Measurements from ENCODE around the gene PIH1D2.

DNA sequence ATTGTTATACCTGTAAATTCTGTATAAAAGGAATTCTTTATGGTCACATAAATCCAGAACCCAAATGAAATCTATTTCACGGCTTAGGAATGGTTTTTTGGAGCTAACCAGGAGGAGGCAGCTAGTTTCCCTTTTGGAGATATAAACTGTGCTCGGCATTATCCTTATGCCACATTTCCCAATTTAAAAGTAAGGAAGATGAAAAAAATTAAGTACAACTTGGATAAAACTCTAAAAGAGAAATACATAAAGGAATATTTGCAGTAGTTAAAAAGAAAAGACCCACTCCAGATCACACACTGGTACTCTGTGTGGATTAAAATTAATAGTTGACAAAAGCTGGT is 30.9 kb downstream of the PIH1D2 start:
- TF ChIP-seq POLR2A (IDR thresholded peaks at IDR 0.05; ENCODE audit: low read length), result no peak
- TF ChIP-seq JUN (IDR thresholded peaks at IDR 0.05), result no peak
- TF ChIP-seq CTCF (IDR thresholded peaks at IDR 0.05), result no peak
- TF ChIP-seq EHMT2 (IDR thresholded peaks at IDR 0.05; ENCODE audit: low read depth), result no peak
- no peak for TF ChIP-seq ZC3H11A (IDR thresholded peaks at IDR 0.05)
- TF ChIP-seq EP300 (IDR thresholded peaks at IDR 0.05), result no peak
- TF ChIP-seq CEBPB (IDR thresholded peaks at IDR 0.05), result no peak
- no peak for TF ChIP-seq POLR2AphosphoS2 (conservative IDR thresholded peaks at IDR 0.05; ENCODE audit: low read length)
- TF ChIP-seq, protein P1, sequence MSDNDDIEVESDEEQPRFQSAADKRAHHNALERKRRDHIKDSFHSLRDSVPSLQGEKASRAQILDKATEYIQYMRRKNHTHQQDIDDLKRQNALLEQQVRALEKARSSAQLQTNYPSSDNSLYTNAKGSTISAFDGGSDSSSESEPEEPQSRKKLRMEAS (IDR thresholded peaks at IDR 0.05), result no peak
- TF ChIP-seq, protein P2, sequence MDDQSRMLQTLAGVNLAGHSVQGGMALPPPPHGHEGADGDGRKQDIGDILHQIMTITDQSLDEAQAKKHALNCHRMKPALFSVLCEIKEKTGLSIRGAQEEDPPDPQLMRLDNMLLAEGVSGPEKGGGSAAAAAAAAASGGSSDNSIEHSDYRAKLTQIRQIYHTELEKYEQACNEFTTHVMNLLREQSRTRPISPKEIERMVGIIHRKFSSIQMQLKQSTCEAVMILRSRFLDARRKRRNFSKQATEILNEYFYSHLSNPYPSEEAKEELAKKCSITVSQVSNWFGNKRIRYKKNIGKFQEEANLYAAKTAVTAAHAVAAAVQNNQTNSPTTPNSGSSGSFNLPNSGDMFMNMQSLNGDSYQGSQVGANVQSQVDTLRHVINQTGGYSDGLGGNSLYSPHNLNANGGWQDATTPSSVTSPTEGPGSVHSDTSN (IDR thresholded peaks at IDR 0.05), result no peak
- TF ChIP-seq BHLHE40 (IDR thresholded peaks at IDR 0.05; ENCODE audit: low read depth, low read length), result no peak
- TF ChIP-seq, protein P3, sequence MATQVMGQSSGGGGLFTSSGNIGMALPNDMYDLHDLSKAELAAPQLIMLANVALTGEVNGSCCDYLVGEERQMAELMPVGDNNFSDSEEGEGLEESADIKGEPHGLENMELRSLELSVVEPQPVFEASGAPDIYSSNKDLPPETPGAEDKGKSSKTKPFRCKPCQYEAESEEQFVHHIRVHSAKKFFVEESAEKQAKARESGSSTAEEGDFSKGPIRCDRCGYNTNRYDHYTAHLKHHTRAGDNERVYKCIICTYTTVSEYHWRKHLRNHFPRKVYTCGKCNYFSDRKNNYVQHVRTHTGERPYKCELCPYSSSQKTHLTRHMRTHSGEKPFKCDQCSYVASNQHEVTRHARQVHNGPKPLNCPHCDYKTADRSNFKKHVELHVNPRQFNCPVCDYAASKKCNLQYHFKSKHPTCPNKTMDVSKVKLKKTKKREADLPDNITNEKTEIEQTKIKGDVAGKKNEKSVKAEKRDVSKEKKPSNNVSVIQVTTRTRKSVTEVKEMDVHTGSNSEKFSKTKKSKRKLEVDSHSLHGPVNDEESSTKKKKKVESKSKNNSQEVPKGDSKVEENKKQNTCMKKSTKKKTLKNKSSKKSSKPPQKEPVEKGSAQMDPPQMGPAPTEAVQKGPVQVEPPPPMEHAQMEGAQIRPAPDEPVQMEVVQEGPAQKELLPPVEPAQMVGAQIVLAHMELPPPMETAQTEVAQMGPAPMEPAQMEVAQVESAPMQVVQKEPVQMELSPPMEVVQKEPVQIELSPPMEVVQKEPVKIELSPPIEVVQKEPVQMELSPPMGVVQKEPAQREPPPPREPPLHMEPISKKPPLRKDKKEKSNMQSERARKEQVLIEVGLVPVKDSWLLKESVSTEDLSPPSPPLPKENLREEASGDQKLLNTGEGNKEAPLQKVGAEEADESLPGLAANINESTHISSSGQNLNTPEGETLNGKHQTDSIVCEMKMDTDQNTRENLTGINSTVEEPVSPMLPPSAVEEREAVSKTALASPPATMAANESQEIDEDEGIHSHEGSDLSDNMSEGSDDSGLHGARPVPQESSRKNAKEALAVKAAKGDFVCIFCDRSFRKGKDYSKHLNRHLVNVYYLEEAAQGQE (IDR thresholded peaks at IDR 0.05), result no peak
- no peak for TF ChIP-seq CBX8 (IDR thresholded peaks at IDR 0.05)
- no peak for TF ChIP-seq ZFP36 (IDR thresholded peaks at IDR 0.05; ENCODE audit: borderline replicate concordance, partially characterized antibody)

Data from A549 (cell line).